ENCODE measurements around the gene CYP4A22. TPM values are rescaled to one million over a fixed set of nuclear protein-coding genes. Genes with fewer than 3 reads are reported as not detected.

The CYP4A22 gene
- total RNA-seq, 1 donor from 2014 or later: not detected

DNA sequence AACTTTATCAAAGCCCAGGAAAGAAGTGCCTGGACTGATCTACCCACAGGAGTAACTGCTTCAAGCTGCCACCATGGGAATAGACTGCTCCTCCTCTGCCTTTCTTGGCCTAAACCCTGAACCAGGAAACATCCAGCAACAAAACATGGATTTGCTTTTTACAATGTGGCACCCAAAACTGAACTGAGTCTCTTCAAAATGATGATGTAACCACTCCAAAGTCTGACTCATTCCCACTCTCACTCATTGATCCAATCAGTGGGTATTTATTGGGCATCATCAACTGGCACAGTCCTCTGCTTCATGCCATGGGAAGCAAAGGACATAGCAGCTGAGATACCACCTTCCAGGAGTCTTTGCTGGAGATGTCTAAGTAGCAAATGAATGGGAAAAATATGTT is 23.5 kb downstream of the CYP4A22 start:
- Mint-ChIP-seq H3K27me3 (ENCODE audit: unreplicated experiment) (peaks cover 2% of the 10 kb centered on the region), H3K4me3 (ENCODE audit: unreplicated experiment) (no peak overlapping the region), H3K4me1 (ENCODE audit: unreplicated experiment) (no peaks in the 10 kb centered on the region), H3K9me3 (ENCODE audit: unreplicated experiment) (no peaks in the 10 kb centered on the region), H3K27ac (ENCODE audit: unreplicated experiment) (no peak overlapping the region), H3K36me3 (ENCODE audit: unreplicated experiment) (no peaks in the 10 kb centered on the region)
- TF ChIP-seq, protein P1, sequence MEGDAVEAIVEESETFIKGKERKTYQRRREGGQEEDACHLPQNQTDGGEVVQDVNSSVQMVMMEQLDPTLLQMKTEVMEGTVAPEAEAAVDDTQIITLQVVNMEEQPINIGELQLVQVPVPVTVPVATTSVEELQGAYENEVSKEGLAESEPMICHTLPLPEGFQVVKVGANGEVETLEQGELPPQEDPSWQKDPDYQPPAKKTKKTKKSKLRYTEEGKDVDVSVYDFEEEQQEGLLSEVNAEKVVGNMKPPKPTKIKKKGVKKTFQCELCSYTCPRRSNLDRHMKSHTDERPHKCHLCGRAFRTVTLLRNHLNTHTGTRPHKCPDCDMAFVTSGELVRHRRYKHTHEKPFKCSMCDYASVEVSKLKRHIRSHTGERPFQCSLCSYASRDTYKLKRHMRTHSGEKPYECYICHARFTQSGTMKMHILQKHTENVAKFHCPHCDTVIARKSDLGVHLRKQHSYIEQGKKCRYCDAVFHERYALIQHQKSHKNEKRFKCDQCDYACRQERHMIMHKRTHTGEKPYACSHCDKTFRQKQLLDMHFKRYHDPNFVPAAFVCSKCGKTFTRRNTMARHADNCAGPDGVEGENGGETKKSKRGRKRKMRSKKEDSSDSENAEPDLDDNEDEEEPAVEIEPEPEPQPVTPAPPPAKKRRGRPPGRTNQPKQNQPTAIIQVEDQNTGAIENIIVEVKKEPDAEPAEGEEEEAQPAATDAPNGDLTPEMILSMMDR (IDR thresholded peaks at IDR 0.05): no peak
- DNase-seq (ENCODE audit: extremely low spot score, unreplicated experiment): no peak

- H3K4me1 Mint-ChIP-seq (ENCODE audit: unreplicated experiment): no peaks in the 10 kb centered on the region
- H3K4me3 Mint-ChIP-seq (ENCODE audit: unreplicated experiment): no peak overlapping the region
- H3K36me3 Mint-ChIP-seq (ENCODE audit: unreplicated experiment): no peaks in the 10 kb centered on the region
- TF ChIP-seq, protein P1 (IDR thresholded peaks at IDR 0.05): no peak
- DNase-seq (ENCODE audit: extremely low spot score, unreplicated experiment): no peak
- no peaks in the 10 kb centered on the region for H3K9me3 Mint-ChIP-seq (ENCODE audit: unreplicated experiment)
- no peak overlapping the region for H3K27ac Mint-ChIP-seq (ENCODE audit: unreplicated experiment)
- H3K27me3 Mint-ChIP-seq (ENCODE audit: unreplicated experiment): peaks cover 2% of the 10 kb centered on the region
Observed at GRCh38 chr1:47161298-47162040, 24.2 kb downstream of the CYP4A22 start.

- H3K27ac Mint-ChIP-seq (ENCODE audit: unreplicated experiment): no peak overlapping the region
Observed at GRCh38 chr1:47164552-47164951, 27.3 kb downstream of the CYP4A22 start.

DNA sequence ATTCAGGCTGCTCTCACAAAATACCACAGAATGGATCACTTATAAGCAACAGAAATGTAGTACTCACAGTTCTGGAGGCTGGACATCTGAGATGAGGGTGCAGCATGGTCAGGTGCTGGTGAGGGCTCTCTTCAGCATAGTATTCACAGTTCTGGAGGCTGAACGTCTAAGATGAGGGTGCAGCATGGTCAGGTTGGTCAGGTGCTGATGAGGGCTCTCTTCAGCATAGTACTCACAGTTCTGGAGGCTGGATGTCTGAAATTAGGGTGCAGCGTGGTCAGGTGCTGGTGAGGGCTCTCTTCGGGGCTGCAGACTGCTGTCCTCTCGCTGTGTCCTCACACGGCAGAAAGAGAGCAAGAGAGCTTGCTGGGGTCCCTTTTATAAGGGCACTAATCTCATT is 35.5 kb downstream of the CYP4A22 start:
- TF ChIP-seq, protein P1 (IDR thresholded peaks at IDR 0.05): no peak
- no peaks in the 10 kb centered on the region for H3K36me3 Mint-ChIP-seq (ENCODE audit: unreplicated experiment)

More at GRCh38 chr1:47164552-47164951, 27.3 kb downstream of the CYP4A22 start:
- Mint-ChIP-seq H3K4me1 (ENCODE audit: unreplicated experiment) (no peaks in the 10 kb centered on the region), H3K27me3 (ENCODE audit: unreplicated experiment) (peaks cover 6% of the 10 kb centered on the region), H3K36me3 (ENCODE audit: unreplicated experiment) (no peaks in the 10 kb centered on the region), H3K9me3 (ENCODE audit: unreplicated experiment) (no peaks in the 10 kb centered on the region), H3K4me3 (ENCODE audit: unreplicated experiment) (no peak overlapping the region)
- DNase-seq (ENCODE audit: extremely low spot score, unreplicated experiment): no peak
- TF ChIP-seq, protein P1 (IDR thresholded peaks at IDR 0.05): no peak

GRCh38 chr1:47174656-47175020 is 37.4 kb downstream of the CYP4A22 start:
- peaks cover 13% of the 10 kb centered on the region for H3K4me1 Mint-ChIP-seq (ENCODE audit: unreplicated experiment)
- no peaks in the 10 kb centered on the region for H3K36me3 Mint-ChIP-seq (ENCODE audit: unreplicated experiment)
- H3K9me3 Mint-ChIP-seq (ENCODE audit: unreplicated experiment): no peaks in the 10 kb centered on the region
- no peaks in the 10 kb centered on the region for H3K27me3 Mint-ChIP-seq (ENCODE audit: unreplicated experiment)
- peak; percentile 60 for DNase-seq (ENCODE audit: extremely low spot score, unreplicated experiment)
- H3K4me3 Mint-ChIP-seq (ENCODE audit: unreplicated experiment): no peak overlapping the region
- TF ChIP-seq, protein P1 (IDR thresholded peaks at IDR 0.05): no peak
- no peak overlapping the region for H3K27ac Mint-ChIP-seq (ENCODE audit: unreplicated experiment)

More for the DNA sequence above, 35.5 kb downstream of the CYP4A22 start:
- H3K27ac Mint-ChIP-seq (ENCODE audit: unreplicated experiment): no peak overlapping the region
- peaks cover 4% of the 10 kb centered on the region for H3K27me3 Mint-ChIP-seq (ENCODE audit: unreplicated experiment)
- no peak overlapping the region for H3K4me3 Mint-ChIP-seq (ENCODE audit: unreplicated experiment)
- no peaks in the 10 kb centered on the region for H3K9me3 Mint-ChIP-seq (ENCODE audit: unreplicated experiment)
- peak; percentile 51 for DNase-seq (ENCODE audit: extremely low spot score, unreplicated experiment)
- peaks cover 2% of the 10 kb centered on the region for H3K4me1 Mint-ChIP-seq (ENCODE audit: unreplicated experiment)
